Measurements from ENCODE around the gene ACOXL.
"Not testable (repeated sequence)": the region's sequence is repeated elsewhere in the genome, so short reads cannot be mapped to it uniquely, and the experiment has no call there.

ACOXL gene

DNA sequence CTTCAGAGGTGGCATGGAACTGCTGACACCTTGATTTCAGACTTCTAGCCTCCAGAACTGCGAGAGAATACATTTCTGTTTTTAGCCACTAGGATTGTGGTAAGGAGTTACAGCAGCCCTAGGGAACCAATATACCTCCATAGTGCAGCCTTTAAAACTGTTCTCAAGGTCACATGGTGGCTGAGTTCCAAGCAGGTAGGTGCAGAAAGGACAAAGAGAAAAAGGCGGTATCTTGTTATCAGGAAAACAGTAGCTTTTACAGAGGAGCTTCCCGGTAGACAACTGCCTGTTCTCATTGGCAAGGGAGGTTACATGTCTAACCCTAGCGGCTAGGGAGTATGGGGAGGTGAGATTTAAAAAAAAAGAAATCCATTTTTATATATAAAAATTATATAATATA lies 292.1 kb downstream of the ACOXL start:
- peak; percentile 6 for DNase-seq

DNA sequence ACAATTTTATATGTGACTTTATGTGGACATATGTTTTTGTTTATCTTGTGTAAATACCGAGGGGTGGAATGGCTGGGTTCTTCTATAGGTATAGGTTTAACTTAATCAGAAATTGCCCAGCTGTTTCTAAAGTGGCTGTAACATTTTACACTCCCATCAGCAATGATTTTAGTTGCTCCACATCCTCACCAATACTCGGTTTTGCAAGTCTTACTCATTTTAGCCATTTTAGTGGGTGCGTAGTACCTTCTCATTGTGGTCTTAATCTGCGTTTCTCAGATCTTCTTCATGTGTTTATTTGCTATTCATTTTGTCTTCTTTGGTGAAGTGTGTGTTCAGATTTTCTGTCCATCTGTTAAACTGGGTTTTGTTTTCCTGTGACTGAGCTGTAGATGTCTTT lies 292.9 kb downstream of the ACOXL start:
- DNase-seq = peak; percentile 26

DNA sequence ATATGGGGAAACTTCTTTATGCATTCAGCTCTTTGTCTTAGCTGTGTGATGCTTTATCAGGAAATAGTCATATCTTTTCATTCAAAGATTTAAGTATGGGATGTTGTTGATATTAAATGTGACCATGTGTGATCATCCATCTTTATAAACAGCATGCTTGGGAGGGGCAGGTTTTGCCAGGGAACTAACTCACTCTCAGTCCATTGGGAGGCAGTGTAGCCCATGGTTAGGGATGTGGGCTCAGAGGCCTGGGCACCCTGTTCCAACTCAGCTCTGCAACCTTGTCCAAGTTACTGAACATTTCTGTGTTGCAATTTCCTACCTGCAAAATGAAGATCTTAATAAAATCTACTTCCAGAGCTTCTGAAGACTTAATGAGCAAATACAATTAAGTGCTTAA lies 296.3 kb downstream of the ACOXL start:
- DNase-seq = peak; percentile 23

DNA sequence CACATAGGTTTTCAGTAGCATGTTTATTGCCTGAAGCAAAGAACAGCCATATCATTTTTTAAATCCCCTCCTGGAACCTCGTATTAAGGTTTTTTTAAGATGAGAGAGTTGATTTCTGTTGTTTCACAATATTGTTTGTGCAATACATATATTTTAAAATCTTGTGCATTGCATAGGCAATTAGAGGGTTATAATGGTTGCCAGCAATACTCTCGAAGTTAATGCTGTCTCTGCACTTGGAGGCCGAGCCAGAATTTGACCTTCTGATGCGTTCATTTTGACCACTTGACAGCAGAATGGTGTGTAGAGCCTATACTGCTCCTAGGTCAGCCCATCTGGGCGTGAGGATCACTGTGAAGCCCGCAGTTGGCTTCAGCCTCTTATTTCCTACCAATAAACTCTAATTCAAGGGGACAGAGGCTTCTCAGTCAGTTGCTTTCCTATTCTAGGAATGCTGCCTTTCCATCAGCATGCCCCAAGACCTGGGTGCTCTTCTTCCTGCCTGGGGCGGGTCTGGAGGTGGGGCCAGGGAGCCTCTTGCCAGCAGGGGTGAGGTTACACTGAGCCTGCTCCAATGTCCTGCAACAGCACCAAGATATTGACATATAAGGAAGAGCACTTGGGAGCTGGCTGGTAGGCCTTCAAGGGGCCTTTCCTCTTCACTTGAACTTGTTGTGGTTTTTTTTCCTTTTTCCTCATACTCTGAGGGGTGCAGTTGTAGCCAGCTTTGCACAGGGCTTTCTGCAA lies 297.0 kb downstream of the ACOXL start:
- DNase-seq = no peak

DNA sequence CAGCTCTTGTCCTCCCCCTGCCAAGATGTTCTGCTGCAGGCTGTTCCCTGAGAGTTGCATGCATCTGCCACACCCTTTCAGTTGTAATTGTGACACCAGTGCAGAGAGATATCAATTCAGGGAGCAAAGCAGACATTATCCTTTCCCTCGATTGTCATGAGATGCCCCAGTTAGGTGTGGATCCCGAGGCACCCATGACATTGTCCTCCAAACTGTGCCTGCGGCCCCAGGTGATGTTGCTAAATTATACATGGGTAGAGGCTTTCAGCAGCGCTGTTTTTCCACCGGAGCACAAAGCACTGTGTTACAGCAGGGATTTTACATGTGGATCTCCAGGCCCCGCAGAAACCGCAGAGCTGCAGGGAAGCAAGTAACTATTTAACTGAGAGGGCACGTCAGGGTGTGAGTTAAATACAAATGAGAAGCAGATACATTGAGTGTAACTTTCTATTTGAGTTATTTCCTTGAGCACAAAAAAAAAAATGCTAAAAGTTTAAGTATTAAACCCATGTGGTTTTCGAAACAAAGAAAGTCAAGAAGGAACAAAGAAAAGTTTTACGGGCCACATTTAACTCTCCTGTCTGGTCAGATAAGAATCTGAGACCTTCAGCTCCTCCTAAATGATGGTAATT lies 298.0 kb downstream of the ACOXL start:
- no peak for DNase-seq

DNA sequence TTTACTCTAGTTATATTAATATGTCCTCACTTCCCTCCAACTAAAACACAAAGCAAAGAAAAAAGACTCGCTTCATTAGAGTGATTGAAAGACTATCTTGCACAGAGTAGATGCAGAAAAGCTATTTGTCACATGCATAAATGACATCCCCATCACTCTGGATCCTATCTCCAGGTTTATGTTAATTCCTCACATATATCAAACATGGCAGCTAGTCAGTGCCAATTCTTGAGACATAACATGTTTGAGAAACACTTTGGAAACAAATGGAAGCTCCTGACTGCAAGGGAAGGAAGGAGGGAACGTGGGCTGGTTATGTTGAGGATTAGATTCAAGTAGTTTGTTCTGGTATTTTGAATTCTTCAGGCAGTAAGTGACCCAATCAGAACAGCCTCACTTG lies 298.6 kb downstream of the ACOXL start:
- DNase-seq = no peak

DNA sequence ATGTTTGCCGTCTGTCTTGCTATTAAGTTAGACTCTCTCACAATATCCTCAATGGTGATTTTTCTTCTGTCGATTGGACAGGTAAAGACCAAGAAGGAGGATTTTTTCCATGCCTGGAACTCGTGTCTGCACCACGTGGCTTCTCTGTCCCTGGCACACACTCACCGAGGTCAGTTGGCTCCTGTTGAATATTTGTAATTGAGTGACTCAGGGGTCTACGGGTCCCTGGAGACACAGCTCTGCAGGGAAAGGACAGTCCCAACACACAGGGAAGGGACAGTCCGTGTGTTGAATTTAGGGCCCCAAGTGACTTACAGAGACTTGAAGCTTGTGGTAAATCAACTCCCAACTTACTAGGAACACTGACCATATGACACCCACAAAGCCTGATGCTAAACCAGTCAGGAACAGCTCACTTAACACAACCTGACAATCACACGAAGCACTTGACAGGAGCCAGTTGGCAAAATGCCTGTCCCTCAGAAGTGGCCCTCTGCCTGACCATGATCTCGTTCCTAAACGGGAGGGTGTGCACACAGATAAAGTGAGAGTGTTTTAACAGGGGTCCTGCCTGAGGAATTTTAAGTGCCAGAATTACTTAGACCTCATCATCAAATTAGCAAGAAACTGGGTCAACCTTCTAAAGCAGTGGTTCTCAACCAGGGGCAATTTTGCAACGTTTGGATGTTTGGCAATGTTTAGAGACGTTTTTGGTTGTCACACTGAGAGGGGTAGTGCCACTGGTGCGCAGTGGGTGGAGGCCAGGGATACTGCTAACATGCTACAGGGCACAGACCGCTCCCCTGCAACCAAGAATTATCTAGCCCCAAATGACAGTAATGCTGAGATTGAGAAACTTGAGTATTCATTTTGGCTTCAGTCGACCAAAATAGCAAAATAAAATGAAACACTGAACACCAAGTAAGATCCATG lies 299.4 kb downstream of the ACOXL start:
- DNase-seq = peak; percentile 1

DNA sequence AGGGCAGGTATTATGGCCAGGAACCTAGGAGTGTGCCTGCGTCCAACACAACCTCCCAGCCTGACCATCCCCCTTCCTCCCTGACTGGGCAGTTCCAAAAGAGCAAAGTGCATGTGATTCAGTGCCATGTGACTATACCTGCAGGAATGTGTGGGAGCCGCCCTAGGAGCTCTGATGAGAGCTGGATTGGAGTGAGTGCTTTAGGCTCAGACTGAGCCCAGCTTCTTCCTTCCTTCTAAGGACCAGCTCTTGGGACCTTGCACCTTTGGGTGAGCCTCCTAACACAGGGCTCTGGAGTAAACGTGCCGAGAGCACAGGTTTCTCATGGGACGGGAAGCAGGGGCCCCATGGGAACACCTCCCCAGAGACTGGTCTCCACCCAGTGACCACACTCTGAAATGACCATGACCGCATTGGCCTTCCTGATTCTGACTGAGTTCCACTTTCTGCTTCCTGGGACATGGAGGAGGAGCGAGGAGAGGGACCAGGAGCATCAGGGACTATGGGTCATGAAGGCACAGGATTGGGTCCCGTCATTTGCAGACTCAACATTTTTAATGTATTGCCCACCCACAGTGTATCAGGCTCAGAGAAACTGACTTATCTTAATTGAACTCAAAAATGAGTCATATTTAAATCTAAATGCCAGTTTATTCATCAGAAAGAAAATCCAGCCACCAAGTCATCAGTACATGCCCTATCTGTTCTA lies 300.5 kb downstream of the ACOXL start:
- DNase-seq = no peak

DNA sequence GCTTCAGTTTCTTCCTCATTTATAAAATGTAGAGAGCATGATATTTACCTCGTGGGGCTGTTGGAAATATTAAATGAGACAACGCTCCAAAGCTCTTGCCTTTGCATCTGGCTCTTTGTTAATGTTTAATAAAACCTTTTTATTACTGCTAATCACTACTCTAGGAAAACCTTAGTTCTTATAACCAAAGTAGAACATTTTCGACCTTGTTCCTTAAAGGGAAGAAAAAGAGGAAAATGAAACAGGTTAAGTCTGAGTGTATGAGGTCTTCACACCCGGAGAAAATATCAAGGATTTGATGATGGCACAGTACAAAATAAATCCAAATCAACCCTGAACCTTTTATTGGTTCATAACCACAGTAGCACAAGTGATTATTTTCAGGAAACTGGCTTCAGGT lies 301.8 kb downstream of the ACOXL start:
- DNase-seq = no peak

DNA sequence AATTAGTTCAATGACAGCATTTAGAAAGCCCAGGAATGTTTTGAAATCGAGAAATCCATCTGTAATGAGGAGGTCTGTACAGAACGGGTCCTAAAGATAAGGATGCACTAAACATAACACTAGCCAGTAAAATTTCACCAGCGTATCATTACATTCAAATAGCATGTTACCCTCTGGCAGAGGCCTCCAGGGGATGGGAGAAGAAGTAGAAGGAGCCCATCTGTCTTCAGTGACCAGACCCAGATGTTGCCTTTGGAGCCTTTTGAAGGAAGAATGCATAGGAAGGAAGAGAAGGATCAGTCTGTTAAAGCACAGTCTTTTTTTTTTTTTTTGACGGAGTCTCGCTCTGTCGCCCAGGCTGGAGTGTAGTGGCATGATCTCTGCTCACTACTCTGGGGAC lies 302.2 kb downstream of the ACOXL start:
- DNase-seq = no peak

DNA sequence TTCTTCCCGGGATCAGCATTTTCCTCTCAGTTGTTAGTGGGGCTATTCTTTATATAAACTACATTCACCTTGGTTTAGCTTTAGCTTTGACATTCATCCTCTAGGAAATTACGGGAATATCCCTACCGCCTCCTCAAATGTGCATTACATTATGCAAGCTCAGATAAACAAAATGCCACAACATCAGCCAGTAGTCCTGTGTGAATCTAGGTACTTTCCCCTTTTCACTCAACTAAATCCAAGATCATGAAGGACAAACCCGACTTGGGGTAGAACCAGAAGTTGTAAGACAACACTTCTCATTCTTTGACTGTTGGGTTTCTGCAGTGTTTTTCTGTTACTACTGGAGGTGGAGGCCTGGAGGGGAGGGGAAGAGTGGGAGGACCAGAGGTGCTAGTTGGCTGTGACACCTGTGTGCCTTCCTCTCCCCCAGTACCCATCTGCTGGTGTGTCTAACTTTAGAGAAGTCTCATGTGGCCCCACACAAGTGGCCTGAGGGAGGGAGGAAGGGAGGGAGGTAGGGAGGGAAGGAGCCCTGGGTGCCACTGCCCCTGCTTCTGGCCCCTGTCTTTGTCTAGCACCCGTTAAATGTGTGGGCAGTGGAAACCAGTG lies 303.6 kb downstream of the ACOXL start:
- DNase-seq = no peak

DNA sequence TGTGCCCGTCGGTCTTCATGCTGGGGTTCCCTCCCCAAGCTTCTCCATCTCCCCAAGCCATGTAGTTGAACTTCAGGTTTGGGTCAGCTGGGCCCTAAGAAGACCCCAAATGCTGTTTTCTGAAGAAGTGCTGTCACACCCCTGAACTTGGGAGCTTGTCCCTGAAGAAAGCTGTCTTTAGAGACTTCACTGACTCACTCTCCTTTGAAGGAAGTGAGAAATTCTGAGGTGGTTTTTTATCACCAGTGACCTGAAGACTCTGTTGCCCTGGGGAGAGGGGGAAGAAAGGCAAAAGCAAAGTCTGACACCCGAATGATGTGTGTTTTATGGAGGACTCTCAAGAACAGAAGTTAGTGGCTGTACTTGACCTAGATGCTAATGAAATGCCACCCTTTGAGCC lies 304.8 kb downstream of the ACOXL start:
- DNase-seq = no peak

DNA sequence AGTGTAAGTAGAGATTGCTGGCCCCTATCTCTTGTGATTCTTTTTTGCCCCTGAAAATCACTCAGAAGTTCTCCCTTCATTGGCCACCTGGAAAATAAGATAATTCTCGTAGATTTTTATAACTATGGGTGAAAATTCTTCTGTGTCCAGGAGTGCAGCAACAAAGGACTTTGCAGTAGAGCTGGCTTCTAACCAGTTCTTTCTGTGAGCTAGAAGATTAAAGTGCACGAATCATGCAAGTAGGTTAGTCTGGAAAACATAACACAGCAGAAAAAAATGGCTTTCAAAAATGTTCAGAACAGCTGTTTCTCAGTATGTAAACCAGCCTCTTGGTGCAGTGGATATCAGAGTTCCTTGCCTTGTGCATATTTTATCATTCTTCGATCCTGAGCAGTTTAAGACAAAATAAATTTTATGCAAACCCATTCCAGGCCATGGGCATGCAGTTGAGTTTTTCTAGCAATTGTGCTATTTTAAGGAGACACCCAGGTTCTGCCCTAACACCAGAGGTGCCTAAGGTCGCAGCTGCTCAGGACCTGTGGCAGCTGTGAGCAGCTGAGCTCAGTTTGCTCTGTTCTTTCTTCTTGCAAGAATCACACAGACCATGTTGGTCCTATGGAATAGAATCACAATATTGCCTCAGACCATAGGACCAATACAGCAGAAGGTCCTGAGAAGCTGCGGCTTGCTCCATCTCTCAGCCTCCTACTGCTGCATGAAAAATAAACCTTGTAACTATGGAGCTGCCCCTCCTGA lies 307.4 kb downstream of the ACOXL start:
- DNase-seq = no peak

DNA sequence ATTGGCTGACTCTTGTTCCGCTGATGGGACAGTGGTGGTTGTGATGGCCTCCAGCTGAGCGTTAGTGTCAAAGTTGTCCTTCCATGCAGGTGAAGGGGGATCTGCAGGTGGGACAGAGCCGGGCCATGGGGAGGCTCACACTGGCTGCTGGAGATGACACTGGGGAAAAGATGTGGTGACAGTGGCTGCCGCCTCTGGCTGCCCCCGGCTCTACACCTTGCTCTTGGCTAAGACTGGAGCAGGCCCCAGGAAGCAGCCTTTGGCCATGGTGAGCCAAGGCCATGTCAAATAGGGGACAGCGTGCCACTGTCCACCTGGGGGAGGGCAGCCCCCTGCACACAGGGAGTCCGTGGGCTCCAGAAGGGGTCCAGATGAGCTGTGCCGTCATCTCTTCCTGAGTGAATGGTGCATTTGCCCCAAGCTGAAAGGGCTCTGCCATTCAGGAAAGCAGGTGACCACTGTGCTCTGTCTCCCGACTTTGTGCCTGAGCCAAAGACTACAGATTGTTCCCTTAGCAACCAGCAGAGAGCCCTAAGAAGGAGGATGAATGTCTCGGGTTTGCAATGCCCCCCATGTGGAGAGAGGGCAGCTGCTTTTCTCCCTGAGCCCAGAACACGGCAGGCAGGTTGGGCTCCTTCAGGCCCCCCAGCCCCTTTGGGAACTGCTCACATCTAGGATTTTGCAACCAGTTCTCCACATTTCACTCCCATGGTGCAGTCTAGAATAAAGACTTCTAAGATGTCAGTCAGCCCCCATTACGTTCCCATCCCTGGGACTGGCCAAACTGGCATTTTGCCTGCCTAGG lies 309.2 kb downstream of the ACOXL start:
- DNase-seq = no peak

DNA sequence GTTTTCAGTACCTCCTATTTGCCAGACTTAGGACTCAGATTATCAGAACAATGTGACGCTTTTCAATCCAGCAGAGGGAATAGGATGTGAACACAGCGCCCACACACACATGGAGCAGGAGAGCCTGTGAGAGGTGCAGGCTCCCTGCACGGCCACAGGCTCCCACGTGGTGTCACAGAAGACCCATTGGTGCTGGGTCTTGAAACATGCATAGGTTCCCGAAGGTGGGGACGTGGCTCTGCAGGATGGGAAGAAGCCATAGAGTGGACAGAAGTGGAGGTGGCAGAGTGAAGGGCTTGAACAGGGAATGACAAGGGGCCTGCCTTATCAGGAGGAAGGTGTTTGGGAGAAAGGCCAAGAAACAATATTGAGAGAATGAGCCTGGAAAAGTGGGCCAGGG lies 309.9 kb downstream of the ACOXL start:
- DNase-seq = no peak

DNA sequence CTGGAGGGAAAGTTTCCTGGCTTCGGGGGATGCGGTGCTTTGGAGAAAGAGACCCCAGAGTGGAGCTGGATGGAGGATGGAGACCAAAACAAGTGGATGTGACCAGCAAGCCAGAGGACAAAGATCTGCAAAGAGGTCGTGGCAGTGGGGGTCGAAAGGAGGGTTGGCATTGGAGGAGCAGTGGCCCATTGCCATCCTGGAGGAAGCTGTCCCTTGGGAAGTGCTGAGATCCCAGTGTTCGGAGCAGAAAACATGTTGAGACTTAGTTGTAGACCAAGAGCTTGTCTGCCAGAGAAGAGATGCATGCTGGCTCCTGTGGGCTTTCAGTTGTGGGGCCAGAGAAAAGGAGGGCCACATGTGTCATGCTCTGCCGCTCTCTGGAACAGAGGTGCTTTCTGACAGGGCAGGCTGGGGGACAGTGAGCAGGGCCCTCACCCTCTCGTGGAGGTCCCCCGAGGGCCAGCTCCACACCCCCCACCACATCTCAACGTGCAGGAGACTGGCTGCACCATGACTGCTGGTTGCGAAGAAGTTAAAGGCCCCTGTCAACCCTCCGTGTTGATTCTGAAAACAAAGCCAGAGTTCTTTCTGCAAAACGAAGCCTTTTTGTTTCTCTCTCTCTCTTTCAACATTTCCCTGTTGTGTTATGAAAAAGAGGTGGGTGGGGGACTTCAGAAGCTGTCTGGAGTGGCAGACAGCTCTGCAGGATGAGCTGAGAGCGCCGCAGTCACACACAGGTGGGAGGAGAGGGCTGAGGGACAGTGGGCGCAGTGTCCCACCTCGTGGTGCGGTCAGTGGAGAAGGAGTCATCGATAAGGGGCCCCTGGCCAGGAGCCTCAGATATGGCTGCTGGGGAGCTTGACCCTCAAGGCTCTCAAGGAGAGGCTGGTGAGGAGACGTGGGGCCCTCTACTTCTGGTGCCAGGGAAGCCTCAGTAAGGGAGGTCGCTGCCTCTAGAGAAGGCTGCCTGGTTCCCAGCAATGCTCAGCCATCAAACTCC lies 310.7 kb downstream of the ACOXL start:
- DNase-seq = no peak

DNA sequence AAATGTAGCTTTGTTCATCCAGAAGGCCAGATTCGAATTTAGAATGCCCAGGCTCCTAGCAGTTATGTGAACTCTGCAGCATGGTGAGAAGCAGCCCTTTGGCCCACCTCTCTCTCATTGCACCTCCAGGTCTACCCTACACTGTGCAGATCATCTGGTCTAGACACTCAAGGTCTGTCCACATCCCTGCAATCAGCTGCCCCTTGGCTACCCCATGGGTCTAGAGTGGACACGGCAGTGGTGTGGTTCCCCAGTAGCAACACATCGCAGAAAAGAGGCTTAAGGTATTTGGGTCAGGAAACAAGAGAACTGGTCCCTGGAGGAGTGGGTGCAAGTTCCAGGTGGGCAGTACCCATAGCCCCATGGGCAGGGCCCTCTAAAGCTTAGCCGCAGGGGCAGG lies 311.7 kb downstream of the ACOXL start:
- DNase-seq = no peak

DNA sequence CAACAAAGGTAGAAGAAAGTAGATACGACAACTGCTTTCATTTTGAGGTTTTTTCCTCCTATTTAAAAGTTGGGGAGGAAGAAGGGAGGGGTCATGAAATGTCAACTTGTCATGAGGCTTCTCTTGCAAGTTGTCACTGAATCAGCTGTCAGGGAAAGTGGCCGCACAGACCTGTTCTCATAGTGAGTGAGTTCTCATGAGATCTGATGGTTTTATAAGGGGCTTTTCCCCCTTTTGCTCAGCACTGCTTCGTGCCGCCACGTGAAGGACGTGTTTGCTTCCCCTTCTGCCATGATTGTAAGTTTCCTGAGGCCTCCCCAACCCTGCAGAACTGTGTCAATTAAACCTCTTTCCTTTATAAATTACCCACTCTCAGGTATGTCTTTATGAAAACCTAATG lies 312.9 kb downstream of the ACOXL start:
- DNase-seq = not testable (repeated sequence)

DNA sequence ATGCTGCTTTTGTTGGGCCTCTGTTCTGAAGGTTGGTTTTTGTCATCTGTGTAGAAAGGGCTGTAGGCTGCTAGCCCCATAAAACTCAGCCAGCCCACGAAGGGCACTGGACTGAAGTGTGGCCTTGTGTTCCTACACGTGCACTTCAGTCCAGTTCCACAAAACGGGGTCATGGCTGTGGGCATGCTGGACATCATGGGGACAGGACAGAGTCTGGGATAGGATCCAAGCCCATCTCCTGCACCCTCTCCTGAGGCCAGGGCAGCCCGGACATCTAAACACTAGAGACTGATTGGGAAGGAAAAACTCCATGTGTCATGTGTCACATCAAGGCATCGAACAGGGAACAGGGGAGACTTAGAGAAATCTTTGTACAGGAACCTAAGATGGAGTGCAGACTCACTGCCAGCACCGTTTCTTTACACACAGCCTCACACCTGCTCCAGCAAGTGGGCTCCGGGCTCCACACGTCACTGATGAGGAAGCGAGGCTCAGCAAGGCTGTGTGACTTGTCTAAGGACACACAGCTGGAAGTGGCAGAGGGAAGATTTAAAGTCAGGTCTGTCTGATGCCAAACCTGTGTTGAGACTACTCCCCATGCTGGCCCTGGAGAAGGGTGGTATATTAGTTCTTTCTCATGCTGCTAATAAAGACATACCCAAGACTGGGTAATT lies 313.5 kb downstream of the ACOXL start:
- DNase-seq = no peak

All from NCI-H345 (cell line).